HUES48 (cell line): ENCODE measurements around the gene CMSS1.

Experiments
- H3K27ac ChIP-seq: one replicate; pipeline ENCODE4 v1.7.0; 2013; ENCODE audit warnings: low read depth, low read length, inconsistent platforms
- H3K27me3 ChIP-seq: 2 replicates; pipeline ENCODE4 v1.6.1; 2013; ENCODE audit warnings: mild to moderate bottlenecking, low read length; ENCODE audit not compliant: control insufficient read depth, insufficient read depth
- H3K36me3 ChIP-seq: 2 replicates; pipeline ENCODE4 v1.6.1; 2013; ENCODE audit warnings: low read length; ENCODE audit not compliant: control insufficient read depth, insufficient read depth
- H3K4me1 ChIP-seq: 2 replicates; pipeline ENCODE4 v1.6.1; 2013; ENCODE audit warnings: mild to moderate bottlenecking, low read length; ENCODE audit not compliant: control insufficient read depth, insufficient read depth
- H3K4me3 ChIP-seq: 2 replicates; pipeline ENCODE4 v1.5.1; 2013; ENCODE audit warnings: mild to moderate bottlenecking, low read depth, low read length
- H3K9ac ChIP-seq: 2 replicates; pipeline ENCODE4 v1.6.1; 2013; ENCODE audit warnings: mild to moderate bottlenecking, low read depth, low read length, moderate library complexity
- H3K9me3 ChIP-seq: 2 replicates; pipeline ENCODE4 v1.6.1; 2013; ENCODE audit warnings: low read length; ENCODE audit not compliant: control insufficient read depth, insufficient read depth

CMSS1 gene

DNA sequence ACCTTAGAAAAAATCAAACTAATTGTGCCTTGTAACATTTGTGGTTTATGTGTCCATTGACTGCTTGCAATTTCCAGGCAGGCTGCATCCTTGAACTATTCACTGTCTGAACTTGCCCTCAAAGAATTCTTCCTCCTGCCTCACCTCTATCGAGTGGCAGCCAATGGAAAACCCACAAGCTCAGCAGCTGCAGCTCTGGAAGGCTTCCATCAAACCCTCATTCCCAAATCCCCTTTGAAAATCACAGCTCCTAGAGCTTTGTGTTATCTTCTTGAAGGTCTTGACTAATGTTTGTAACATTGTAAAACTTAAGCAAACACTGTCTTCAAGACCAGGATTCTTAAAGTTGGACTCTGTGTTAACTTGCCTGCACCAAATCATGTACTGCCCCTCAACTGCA, 215.5 kb downstream of the CMSS1 start:
- no peak overlapping the region for H3K27ac ChIP-seq
- no peak overlapping the region for H3K4me3 ChIP-seq
- no peak overlapping the region for H3K9ac ChIP-seq
- H3K36me3 ChIP-seq, result no peaks in the 10 kb centered on the region
- H3K9me3 ChIP-seq, result no peaks in the 10 kb centered on the region
- no peaks in the 10 kb centered on the region for H3K27me3 ChIP-seq
- H3K4me1 ChIP-seq, result peaks cover 20% of the 10 kb centered on the region; the same call in 1 of the 2 replicates

DNA sequence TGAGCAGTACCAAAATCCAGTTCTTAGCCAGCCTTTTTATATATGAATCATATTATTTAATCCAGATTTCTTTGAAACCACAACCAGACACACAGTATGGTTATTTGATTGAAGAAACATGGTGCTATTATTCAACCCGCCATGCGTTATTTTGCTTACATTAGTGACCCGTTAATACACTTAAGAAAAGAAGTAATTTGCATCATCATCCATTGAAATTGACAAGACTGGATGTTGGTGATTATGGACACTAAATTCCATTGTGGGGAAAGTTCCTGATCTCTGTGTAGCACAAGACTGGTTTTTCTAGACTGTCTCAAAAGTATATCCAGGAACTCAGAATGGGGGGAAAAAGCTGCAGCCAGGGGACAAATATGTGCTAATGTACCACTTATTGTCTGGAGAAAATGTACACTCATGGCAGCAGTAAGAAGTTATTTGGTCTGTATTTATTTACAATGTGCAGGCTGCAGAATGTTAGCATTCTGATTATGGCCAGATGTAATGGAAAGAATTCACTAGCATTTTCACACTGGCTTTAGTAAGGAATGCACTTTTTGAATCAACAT, 216.3 kb downstream of the CMSS1 start:
- H3K36me3 ChIP-seq, result no peaks in the 10 kb centered on the region
- peaks cover 20% of the 10 kb centered on the region; the same call in 1 of the 2 replicates for H3K4me1 ChIP-seq
- H3K27ac ChIP-seq, result no peak overlapping the region
- no peaks in the 10 kb centered on the region for H3K27me3 ChIP-seq
- H3K9me3 ChIP-seq, result no peaks in the 10 kb centered on the region
- H3K9ac ChIP-seq, result no peak overlapping the region
- no peak overlapping the region for H3K4me3 ChIP-seq

DNA sequence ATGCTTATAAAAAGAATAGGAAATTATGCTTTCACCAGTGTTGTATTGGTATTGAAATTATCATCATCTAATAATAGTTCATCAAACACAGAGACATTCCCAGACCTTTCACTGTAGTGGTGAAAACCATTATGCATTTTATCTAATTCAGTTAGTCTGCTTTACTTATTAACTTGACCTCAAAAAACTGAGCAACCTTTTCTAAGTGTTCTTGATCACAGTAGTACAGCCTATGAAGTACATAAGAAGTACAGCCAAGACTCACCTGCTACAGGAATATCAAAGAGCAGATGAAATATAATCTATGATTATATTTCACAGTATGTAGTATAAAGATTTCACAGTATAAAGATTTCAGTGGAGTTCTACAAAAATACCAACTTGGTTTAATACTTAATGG, 221.4 kb downstream of the CMSS1 start:
- H3K9ac ChIP-seq, result no peak overlapping the region

DNA sequence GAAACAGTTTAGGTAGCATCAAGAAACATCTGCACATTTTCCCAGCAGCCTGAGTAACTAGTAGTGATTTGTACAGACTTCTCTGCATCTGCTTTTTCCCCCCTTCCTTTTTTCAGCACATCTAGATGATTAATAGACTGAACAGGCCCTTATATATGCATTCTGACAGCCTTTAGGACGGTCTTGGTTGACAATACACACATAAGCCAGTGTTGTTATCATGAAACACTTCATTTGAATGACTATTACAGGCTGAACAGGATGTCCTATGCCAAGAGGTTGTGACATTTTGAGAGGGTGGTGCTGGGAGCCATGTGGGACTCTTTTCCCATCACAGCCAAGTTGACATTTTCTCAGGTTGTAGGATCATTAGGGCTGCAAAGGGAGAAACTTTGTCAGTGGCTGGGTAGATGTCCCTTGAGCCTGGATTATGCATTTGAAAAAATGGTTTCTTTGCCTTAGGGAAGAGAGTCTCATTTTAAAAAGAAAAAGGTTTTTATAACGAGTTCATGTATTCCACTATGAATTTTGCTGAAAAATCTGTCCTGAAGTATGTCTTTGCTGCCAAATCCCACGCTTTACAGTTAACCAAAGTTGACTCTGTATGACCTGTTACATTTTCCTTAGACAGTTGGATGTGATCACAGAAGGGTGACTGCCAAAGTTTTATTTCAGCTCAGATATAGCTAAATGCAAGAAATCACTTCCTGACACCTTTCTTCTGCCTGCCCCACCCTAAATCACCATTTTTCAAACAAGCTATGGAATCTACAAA, 223.0 kb downstream of the CMSS1 start:
- Histone ChIP-seq H3K27me3 (no peaks in the 10 kb centered on the region), H3K27ac (no peak overlapping the region), H3K36me3 (no peaks in the 10 kb centered on the region), H3K9me3 (no peaks in the 10 kb centered on the region), H3K4me1 (peaks cover 30% of the 10 kb centered on the region), H3K9ac (no peak overlapping the region), H3K4me3 (no peak overlapping the region)

More for the DNA sequence above, 221.4 kb downstream of the CMSS1 start:
- Histone ChIP-seq H3K4me1 (peaks cover 27% of the 10 kb centered on the region), H3K9me3 (no peaks in the 10 kb centered on the region), H3K36me3 (no peaks in the 10 kb centered on the region), H3K27me3 (no peaks in the 10 kb centered on the region), H3K27ac (no peak overlapping the region), H3K4me3 (no peak overlapping the region)

DNA sequence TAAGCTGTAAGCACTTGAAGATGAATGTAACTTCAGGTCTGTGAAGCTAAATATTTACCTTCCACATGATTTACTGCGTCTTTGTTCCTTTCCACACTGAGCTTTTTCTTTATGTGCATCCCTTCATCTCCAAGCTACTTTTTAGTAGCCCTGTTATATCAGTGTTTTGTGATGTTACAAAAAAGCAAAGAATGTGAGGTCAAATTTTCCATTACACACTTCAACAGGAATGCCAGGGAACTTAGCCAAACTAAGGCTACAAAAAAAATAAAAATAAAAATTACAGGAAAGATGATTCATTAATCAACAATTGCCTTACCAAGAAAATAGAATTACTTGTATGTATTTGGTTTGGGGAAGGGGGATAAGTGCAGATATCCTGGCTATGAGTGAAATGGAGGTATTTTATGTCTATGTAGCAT, 223.7 kb downstream of the CMSS1 start:
- H3K9me3 ChIP-seq, result no peaks in the 10 kb centered on the region
- H3K4me3 ChIP-seq, result no peak overlapping the region
- H3K36me3 ChIP-seq, result no peaks in the 10 kb centered on the region
- peaks cover 36% of the 10 kb centered on the region for H3K4me1 ChIP-seq
- no peak overlapping the region for H3K9ac ChIP-seq
- no peak overlapping the region for H3K27ac ChIP-seq
- H3K27me3 ChIP-seq, result no peaks in the 10 kb centered on the region

DNA sequence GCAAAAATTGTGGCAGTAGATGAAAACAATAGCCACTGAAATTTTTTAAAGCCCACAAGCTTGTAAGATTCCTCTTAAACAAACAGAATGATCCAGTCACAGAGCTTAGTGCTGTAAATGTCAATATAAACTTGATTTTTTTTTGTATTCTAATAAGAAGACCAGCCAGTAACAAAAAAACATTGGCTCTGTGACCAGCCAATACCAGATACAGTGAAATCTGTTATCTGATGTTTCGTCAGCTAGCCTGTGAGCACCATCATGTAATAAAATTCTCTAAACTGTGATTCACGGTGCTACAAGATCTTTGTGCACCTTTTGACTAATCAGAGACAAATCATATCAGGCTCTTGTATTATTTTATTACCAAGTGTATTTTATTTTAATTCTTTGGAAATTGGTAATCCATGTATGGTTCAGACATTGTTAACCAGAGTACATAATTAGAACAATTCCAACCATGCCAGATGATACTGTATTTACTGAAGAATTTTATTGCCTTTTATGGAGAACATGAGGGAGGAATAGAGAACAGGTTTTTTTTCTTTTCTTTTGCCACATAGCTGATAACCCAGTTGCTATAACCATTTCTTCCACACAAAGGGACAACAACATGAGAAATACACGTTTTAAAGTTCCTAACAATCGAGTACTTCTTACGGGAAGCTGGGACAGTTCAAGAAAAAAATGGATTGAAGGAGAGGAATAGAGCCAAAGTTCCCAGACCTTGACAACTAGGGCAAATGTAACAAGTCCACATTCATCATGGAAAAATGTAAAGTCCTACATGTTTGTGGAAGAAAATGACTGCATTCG, 224.7 kb downstream of the CMSS1 start:
- no peak overlapping the region for H3K4me3 ChIP-seq

DNA sequence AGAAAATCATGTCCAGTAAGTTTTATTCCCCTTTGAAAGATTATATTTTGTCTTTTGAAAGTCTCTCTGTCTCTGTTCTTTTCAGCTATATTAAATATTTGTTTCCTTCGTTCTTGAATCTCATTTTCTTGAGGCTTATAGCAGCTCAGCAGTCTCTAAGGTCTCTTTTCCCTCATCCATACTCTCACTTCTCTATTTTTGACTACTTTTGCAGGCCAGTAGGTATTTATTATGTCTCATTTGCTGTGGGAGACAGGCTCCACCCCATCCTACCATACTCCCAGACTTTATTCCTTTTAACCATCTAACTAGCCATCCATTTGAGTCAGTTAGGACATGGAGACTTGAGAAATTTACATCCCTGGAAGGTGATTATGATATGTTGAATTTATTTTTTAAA, 225.6 kb downstream of the CMSS1 start:
- H3K9me3 ChIP-seq, result no peaks in the 10 kb centered on the region
- H3K9ac ChIP-seq, result no peak overlapping the region
- no peak overlapping the region for H3K27ac ChIP-seq
- no peaks in the 10 kb centered on the region for H3K36me3 ChIP-seq
- no peak overlapping the region for H3K4me3 ChIP-seq
- H3K27me3 ChIP-seq, result no peaks in the 10 kb centered on the region
- peaks cover 51% of the 10 kb centered on the region for H3K4me1 ChIP-seq

More for the DNA sequence above, 224.7 kb downstream of the CMSS1 start:
- H3K27me3 ChIP-seq, result no peaks in the 10 kb centered on the region
- H3K36me3 ChIP-seq, result no peaks in the 10 kb centered on the region
- H3K27ac ChIP-seq, result peak overlapping the region; percentile 1
- no peaks in the 10 kb centered on the region for H3K9me3 ChIP-seq
- H3K4me1 ChIP-seq, result peaks cover 45% of the 10 kb centered on the region
- H3K9ac ChIP-seq, result no peak overlapping the region

DNA sequence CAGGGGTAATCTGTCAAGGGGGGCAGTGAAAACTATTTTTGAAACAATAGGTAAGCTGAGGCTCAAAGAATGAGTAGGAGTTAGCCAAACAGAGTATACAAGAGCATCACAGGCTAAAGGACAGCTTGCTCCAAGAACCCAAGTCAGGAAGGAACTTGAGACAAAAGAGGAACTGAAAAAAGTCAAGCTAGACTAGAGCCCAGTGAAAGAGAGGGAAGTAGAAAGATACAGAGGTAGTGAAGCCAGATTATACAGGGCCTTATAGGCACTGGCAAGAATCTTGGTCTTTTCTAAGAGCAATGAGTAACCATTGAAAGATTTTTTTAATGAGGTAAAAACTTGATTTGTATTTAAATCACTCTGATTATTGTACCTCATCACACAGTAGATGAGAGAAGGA, 226.7 kb downstream of the CMSS1 start:
- H3K9ac ChIP-seq, result no peak overlapping the region
- peaks cover 51% of the 10 kb centered on the region for H3K4me1 ChIP-seq
- no peaks in the 10 kb centered on the region for H3K27me3 ChIP-seq
- H3K4me3 ChIP-seq, result no peak overlapping the region
- no peaks in the 10 kb centered on the region for H3K9me3 ChIP-seq
- no peaks in the 10 kb centered on the region for H3K36me3 ChIP-seq
- H3K27ac ChIP-seq, result no peak overlapping the region

DNA sequence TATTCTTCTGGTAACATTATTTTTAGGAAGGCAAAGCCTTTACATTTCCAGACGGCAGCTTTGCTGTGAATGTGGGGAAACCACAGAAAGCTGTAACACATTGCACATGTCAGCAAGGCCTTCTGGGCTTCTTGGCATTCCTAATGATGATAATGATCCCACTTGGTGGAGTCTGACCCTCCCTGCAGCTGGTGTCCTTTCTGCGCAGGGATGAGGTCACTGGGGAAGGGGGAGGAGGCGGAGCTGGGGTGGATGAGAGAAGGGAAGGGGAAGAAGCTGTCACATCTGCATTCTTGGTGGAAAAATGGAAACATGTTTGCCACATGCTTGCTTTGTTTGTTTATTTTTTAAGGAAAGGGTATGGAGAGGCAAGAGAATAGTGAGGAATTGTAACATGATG, 228.0 kb downstream of the CMSS1 start:
- Histone ChIP-seq H3K4me1 (peaks cover 44% of the 10 kb centered on the region), H3K9me3 (no peaks in the 10 kb centered on the region), H3K9ac (no peak overlapping the region), H3K36me3 (no peaks in the 10 kb centered on the region), H3K27me3 (no peaks in the 10 kb centered on the region), H3K4me3 (no peak overlapping the region), H3K27ac (no peak overlapping the region)

DNA sequence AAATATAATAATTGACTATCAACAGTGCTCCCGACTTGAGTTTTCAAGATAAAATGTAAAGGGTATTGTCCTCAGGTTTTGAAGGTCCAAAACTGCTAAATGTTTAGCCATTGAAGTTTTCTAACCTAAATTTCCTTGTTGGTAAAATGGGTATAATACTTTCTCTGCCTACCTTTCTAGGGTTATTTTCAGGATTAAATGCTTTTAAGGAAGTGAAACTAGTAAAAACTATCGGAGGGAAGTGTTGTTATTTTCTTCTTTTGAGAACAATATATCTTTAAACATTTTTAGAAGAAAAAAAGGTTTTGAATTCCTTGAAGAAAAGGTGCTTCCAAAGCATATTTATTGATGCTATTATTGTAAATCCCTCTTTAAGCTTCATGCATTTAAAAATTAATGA, 229.3 kb downstream of the CMSS1 start:
- Histone ChIP-seq H3K27me3 (no peaks in the 10 kb centered on the region), H3K4me3 (no peak overlapping the region), H3K4me1 (peaks cover 36% of the 10 kb centered on the region), H3K27ac (no peak overlapping the region), H3K36me3 (no peaks in the 10 kb centered on the region), H3K9ac (no peak overlapping the region), H3K9me3 (no peaks in the 10 kb centered on the region)
